ENCODE measurements around the gene TRAPPC2B.

The TRAPPC2B gene

DNA sequence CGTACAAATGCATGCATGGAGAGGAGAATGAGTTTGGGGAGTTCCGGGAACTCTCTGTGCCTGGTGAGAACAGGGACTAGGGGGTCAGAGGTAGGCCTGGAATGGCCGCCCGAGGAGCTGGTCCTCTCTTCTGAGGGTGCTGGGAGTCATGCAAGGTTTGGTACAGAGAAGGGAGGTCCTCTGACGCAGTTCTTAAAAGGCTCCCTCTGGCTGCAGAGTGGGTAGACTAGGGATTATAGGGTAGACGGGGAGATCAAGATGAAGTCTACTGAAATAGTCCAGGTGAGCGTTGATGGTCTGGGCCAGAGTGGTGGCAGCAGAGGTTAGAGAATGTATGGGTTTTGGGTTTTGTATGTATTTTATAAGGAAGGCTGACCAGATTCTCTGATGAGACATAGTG, 11.5 kb upstream of the TRAPPC2B start:
- TF ChIP-seq, protein P1, sequence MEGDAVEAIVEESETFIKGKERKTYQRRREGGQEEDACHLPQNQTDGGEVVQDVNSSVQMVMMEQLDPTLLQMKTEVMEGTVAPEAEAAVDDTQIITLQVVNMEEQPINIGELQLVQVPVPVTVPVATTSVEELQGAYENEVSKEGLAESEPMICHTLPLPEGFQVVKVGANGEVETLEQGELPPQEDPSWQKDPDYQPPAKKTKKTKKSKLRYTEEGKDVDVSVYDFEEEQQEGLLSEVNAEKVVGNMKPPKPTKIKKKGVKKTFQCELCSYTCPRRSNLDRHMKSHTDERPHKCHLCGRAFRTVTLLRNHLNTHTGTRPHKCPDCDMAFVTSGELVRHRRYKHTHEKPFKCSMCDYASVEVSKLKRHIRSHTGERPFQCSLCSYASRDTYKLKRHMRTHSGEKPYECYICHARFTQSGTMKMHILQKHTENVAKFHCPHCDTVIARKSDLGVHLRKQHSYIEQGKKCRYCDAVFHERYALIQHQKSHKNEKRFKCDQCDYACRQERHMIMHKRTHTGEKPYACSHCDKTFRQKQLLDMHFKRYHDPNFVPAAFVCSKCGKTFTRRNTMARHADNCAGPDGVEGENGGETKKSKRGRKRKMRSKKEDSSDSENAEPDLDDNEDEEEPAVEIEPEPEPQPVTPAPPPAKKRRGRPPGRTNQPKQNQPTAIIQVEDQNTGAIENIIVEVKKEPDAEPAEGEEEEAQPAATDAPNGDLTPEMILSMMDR (IDR thresholded peaks at IDR 0.05), result no peak

DNA sequence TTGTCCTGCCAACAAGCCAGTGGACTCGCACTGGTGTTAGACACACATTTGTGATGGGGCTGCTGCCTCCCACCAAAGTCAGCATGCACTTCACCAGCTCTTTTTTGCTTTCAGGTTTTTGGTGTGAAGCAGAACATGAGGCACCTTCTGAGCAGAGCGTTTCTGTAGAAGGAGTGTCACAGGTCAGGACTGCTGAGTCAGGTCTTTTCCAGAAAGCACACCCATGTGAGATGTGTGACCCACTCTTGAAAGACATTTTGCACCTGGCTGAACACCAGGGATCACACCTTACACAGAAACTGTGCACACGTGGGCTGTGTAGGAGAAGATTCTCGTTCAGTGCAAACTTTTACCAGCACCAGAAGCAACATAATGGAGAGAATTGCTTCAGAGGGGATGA, 7.4 kb upstream of the TRAPPC2B start:
- TF ChIP-seq, protein P1 (IDR thresholded peaks at IDR 0.05), result no peak

DNA sequence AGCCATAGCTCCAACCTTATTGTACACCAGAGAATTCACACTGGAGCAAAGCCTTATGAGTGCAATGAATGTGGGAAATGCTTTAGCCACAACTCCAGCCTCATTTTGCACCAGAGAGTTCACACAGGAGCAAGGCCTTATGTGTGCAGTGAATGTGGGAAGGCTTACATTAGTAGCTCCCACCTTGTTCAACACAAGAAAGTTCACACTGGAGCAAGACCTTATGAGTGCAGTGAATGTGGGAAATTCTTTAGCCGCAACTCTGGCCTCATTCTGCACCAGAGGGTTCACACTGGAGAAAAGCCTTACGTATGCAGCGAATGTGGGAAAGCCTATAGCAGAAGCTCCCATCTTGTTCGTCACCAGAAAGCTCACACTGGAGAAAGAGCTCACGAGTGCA, 5.9 kb upstream of the TRAPPC2B start:
- TF ChIP-seq, protein P1 (IDR thresholded peaks at IDR 0.05), result no peak

DNA sequence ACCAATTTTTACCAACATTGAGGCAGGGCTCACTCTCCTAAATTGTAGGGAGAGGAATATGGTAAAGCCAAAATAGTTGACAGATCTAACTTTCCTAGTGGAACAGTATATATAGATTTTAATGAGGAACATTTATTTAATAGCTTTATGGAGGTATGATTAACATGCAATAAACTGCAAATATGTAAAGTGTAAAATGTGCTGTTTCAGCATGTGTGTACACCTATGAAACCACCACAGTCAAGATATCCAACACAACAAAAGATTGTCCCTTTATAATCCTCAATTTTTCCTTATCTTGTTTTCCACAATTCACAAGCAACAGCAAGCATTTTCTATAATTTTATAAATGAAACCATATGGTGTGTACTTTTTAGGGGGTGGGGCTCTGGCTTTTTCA, 4.1 kb upstream of the TRAPPC2B start:
- TF ChIP-seq, protein P1 (IDR thresholded peaks at IDR 0.05), result no peak

DNA sequence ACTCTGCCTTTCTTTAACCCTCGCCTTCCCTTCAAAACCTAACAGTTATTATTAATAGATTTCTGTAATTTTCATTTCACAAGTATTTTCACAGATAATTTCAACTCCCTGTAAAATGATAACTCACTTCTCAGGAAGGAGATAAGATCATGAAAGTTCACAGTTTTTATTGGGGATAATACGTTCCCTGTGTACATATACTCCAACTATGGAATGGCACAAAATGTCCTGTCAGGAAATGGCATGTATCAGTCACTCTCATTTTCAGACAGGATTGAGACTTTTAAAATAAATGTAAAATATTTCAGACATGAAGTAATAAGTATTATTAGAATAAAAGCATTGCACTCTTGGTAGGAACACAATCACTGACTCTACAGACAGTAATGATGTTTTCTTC, 932 bp upstream of the TRAPPC2B start:
- TF ChIP-seq, protein P1 (IDR thresholded peaks at IDR 0.05), result no peak

DNA sequence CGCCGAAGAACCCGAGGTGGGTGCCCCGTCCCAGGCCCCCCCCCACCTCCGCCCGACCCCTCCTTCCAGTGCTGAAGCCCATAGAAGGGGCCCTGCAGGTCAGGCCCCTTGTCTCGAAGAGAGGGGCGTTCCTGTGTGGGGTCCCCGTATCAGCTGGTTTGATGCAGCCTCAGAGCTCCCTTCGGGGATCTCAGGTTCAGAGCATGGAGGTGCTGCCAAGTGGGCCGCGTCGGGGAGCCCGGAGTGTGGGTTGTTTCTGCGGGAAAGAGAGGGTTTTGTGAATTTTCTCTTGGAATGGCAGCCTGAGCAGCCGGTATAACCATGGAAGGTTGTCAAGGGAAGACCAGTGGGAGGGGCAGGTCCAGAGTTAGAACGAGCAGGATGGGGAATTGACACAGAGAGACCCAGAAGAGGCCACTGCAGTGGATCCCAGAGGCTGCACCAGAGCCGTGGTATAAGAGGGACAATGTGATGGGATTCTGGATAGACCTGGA, 384 bp downstream of the TRAPPC2B start:
- TF ChIP-seq, protein P1 (IDR thresholded peaks at IDR 0.05), result no peak

DNA sequence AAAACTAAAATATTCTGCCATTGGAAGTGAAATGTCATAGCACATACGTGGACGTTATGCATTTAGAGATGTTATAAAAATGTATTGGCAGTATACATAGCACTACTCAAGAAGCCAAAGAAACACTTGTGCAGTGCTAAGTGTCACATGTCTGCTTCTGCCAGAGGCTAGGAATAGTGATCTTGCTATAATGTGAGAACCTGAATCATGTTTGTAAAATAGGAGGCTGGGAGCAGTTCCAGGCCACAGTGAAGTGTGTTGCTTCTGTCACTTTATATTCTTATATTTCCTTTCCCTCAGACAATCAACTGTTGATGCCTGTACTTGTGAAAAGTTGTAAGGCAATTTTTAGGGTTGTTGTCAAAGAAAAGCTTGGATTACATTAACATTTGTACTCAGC, 3.4 kb downstream of the TRAPPC2B start:
- TF ChIP-seq, protein P1 (IDR thresholded peaks at IDR 0.05), result no peak

DNA sequence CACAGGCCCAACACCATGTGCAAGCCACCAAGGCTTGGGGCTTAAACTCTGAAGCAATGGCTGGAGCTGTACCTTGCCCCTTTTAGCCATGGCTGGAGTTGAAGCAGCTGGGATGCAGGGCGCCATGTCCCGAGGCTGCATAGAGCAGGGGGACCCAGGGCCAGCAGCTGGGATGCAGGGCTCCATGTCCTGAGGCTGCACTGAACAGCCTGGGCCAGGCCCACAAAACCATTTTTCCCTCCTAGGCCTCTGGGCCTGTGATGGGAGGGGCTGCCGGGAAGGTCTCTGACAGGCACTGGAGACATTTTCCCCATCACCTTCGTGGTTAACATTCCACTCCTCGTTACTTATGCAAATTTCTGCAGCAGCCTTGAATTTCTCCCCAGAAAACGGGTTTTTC, 10.8 kb downstream of the TRAPPC2B start:
- TF ChIP-seq, protein P1 (IDR thresholded peaks at IDR 0.05), result no peak

Measured in LNCAP (cell line).